Islet precursor cell (in vitro differentiated cells): ENCODE data around the gene ACOT9.
"Not testable (repeated sequence)": the region's sequence is repeated elsewhere in the genome, so short reads cannot be mapped to it uniquely, and the experiment has no call there.

ENCODE experiments used
- DNase-seq: peaks from one replicate; pipeline ENCODE4 v3.0.0-alpha.2; 2018

ACOT9 gene

GRCh38 chrX:23765868-23766267 is 22.8 kb upstream of the ACOT9 start:
- no peak for DNase-seq

DNA sequence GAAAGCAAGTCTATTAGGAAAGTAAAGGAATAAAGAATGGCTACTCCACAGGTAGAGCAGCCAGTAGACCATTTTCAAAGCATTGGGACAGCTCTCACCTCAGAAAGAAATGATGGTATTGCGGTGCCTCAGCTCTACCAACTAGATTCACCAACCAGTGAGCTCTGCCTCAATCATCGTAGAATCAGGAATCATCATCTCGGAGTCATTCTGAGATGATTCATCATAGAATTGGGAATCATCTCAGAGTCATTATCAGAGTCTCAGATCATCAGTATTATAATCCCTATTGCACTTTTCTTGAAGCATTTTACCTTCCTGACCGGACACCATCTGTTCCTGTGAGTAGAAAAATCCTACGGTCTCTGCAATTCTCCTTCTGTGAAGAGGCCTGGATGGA is 22.4 kb upstream of the ACOT9 start:
- no peak for DNase-seq

DNA sequence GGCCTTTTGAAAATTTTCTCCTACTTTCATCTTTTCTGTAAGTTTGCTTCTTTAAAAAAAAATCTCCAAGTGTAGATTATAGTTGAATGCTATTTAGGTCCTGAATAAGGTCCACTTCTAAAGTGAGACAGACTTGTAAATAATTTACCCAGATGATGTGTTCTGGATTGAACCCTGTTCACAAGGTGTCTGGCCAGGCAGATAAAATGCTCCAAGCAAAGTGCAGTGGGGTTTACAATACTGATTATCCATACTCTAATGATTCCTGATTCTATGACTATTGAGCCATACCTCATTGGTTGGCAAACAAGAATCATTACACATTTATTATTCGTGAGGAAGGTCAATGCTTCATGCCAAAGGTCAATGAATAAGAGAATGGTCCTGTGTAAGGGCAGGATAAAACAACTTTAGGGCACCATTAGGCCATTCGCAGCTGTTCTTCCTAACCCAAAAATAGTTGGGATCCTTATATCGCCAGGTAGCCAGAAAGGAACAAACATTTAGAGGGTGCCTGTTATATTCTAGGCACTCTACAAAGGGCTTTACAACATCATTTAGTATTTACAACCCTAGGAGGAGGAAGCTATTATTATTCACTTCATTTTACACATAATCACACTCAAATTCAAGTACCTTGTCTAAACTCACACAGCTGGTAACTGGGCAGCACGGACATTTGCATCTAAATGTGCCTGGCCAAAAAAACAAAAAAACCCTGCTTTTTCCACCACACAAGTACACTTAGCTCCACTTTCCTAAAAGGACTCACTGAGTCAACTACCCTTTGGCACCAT is 21.3 kb upstream of the ACOT9 start:
- DNase-seq: no peak

DNA sequence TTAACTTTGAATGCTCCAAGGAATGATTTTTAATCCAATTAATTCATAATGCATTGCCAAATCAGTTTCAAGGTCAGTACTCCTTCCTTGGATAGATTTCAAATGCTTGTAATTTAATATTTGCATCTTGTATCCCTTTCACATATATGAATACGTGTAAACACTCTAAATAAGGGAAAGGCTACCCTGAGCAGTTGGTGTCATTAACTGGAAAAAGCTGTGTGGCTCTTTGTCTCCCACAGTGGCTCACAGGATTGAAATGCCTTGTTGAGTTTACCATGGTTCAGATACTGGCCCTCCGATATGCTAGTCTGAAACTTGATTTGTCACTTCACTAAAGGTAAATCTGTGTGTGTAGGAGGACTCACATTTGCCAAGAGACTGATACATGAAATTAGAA is 16.7 kb upstream of the ACOT9 start:
- DNase-seq: no peak

- DNase-seq: peak; percentile 74
Observed at GRCh38 chrX:23756165-23756564, 13.1 kb upstream of the ACOT9 start.

DNA sequence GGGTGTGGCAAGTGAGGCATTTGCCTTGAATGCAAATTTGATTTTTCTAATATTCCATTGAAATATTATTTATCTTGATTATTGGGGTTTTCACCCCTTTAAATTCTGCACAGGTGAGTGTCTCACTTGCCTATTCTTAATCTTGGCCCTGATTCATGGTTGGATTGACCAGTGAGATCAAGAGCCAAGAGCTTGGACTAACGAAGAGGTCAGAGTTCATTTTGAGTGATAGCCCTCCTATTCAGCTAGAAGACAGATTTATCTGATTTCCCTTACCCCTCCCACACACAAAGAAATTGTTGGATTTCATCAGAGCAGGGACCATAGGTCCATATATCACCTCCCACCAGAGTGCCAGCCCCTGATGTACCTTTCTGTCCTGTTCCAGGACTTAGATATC is 11.6 kb upstream of the ACOT9 start:
- no peak for DNase-seq

DNA sequence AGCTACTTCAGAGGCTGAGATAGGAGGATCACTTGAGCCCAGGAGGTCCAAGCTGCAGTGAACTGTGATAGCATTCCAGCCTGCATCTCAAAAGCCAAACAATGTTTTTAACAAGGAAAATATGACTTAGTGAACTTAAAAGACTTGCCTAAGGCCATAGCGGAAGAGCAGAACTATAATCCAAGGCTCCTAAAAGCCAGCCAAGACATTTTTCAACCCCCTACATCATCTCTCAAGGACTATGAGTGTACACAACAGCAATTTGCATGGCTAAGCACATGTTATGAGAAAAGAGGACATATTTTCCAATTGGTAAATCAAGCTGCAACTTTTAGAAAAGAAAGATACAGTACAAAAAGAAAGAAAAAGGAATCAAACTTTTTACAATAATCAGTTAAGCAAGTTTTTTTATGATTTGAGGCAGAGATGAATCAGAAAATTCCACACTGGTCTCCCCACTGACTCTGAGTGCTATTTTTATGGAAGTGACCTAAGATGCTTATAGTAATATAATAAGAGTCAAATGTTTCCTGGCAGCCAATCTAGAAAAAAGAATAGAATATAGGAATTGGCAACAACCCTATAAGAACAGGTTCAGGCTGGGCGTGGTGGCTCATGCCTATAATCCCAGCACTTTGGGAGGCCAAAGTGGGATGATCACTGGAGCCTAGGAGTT is 9.8 kb upstream of the ACOT9 start:
- no peak for DNase-seq

- no peak for DNase-seq
Observed at GRCh38 chrX:23749576-23749975, 6.5 kb upstream of the ACOT9 start.

GRCh38 chrX:23749129-23749528 is 6.1 kb upstream of the ACOT9 start:
- DNase-seq: no peak

GRCh38 chrX:23745786-23746185 is 2.7 kb upstream of the ACOT9 start:
- DNase-seq: no peak

DNA sequence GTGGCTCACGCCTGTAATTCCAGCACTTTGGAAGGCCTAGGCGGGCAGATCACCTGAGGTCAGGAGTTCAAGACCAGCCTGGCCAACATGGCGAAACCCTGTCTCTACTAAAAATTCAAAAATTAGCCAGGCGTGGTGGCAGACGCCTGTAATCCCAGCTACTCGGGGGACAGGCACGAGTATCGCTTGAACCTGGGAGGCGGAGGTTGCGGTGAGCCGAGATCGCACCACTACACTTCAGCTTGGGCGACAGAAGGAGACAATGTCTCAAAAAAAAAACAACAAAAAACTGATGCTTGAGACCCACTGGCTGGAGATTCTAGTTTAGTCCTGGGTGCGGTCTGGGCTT is 521 bp upstream of the ACOT9 start:
- not testable (repeated sequence) for DNase-seq

DNA sequence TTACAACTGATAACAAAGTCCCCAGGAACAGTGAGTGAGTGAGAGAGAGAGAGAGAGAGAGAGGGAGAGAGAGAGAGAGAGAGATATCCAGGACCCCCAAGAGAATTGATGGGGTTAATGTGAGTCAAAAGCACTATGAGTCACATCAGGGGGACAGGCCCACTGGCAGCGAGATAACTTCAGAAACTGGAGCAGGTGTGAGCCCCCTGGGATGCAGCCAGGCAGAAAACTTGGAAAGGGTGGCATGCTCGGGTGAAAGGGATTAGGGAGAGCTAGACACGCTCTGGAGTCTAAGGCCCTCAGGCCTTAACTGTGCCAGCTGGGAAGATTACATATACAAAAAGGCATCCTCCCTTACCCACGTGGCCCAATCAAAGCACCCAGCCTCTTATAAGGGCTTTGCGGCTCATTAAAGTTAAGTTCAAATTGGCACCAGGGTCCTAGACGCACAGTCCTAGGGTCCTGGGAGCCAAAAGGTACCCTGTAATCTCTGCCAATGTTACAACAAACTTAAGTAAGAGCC is 841 bp downstream of the ACOT9 start:
- peak; percentile 75 for DNase-seq

DNA sequence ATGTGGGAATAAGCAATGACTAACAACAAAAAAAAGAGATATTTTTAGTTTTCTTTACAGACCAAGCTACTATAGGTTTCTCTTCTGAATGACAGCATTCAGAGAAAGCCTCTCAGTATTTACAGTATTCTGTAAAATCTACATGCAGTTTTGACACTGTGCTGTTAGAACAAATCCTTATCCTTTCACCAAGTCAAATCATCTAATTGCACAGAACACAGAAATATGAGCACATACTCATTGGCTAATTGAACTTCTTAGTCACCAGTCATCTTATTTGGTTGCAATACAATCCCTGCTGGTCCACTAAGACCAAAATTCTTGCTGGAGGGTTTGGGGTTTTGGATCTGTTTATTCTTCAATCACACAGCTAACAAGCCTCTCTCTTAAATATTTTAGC is 5.7 kb downstream of the ACOT9 start:
- no peak for DNase-seq

- no peak for DNase-seq
Observed at GRCh38 chrX:23736030-23736429, 7.0 kb downstream of the ACOT9 start.

DNA sequence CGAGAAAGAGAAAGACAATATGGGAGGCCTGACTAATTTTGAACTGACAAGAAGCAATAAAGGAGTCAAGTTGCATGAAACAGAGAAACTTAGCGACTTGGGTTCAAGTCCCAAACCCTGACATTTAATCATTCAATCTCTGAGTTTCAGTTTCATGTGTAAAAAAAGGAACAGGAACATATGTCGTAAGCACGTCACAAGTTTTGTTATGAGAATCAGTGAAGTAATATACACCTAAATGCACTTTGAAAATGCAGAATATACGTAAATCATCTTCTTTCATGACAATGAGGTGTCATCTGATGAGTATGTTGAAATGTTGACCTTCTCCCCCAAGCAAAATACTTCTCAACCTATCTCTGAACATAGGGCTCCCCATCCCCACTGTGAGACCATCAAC is 10.4 kb downstream of the ACOT9 start:
- DNase-seq: no peak

DNA sequence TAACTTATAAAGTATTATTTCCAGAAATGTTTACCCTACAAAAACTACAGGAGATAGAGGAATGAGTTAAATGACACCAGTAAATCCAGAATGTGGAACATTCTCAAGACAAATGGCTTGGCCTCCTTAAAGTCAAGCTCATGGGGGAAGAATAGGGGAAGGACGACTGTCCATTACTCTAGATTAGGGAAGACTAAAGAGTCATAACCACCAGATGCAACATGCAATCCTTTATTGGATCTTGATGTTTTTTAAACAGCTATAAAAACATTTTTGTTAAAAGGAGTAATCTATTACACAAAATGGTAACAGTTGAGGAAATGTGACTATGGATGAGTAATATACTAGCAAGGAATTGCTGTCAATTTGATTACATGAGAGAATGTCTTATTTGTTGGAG is 11.1 kb downstream of the ACOT9 start:
- DNase-seq: no peak

DNA sequence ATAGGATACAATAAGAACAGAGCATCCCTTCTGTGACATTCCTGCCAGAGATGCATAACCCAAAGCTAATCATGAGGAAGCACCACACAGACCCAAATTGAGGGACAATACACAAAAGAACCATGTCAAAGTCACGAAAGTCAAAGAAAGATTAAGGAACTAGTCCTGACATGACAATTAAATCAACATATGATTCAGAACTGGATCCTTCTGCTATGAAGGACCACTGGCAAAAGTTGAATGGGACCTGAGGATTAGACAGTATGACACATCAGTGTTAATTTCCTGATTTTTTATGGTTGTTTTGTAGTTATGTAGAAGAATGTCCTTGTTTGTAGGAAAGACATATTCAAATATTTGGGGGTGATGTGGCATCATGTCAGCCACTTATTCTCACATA is 13.9 kb downstream of the ACOT9 start:
- DNase-seq: no peak

- DNase-seq: no peak
Observed at GRCh38 chrX:23727206-23727605, 15.9 kb downstream of the ACOT9 start.

DNA sequence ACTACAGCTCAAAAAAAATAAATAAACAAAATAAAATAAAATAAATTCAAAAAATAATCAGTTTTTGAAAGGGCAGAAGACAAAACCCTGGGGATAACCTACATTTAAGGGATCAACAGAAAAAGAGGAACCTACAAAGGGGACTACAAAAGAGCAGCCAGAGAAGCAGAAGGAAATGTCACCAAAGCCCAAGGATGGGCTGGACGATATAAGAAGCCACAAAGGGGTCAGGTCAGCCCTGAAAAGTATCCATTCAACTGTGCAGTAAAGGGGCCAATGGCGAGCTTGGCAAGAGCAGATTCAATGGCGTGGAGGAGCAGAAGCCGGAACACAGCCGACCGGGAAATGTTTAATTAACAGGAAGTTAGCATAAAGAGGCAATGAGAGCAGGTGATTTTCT is 16.9 kb downstream of the ACOT9 start:
- no peak for DNase-seq

DNA sequence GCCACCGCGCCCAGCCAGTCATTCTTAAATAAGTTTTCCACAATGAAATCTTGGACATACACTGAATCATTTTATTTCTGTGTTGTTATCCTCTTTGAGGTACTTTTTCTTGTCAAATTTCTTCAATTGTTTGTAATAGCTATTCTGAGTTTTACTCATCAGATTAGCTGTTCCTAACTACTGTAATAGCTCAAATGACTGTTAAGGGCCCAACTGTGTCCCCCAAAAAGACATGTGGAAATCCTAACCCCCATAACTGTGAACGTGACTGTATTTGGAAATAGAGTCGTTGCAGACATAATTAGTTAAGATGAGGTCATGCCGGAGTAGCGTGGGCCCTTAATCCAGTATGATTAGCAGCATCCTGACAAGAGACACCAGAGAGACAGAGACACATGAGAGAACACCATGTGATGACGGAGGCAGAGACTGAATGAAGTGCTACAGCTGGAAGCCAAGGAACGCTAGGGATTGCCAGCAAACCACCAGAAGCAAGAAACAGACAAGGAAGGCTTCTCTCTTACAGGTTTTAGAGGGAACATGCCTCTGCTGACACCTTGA is 22.9 kb downstream of the ACOT9 start:
- no peak for DNase-seq

- no peak for DNase-seq
Observed at GRCh38 chrX:23705235-23705634, 37.8 kb downstream of the ACOT9 start.

- no peak for DNase-seq
Observed at GRCh38 chrX:23704673-23705206, 38.3 kb downstream of the ACOT9 start.

DNA sequence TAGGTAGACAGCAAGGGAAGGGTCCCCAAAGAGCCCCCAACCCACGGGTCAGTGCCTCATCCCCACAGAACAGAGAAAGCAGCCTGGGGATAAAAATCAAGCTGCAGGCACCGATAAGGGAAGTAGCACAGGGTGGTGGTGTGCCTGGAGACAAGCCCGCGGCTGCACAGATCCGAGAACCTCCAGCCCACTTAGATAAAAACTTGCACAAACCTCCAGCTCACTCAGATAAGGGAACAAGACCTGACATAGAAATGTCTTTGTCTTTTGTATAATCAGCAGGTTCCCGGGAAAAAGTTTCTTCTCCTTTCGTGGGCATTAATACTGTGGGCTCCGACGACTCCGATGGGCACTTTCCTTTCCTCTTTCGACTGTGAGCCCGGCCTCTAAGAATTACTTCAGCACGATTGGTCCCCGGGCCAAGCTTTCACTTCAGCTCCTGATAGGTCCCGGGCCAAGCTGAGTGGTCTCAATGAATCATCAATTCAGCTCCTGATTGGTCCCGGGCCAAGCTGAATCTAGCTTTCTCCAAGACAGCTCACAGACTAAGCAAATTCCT is 43.4 kb downstream of the ACOT9 start:
- DNase-seq: peak; percentile 71

- DNase-seq: peak; percentile 66
Observed at GRCh38 chrX:23694606-23695005, 48.5 kb downstream of the ACOT9 start.
